HepG2 (cell line): ENCODE results near the gene MB.

Experiments used
- HDAC6 ChIP-seq: fragments of 200-600 bp; sonication (generic); IDR thresholded peaks from 2 replicates; pipeline ENCODE4 v1.7.0; 2017; ENCODE audit warnings: mild to moderate bottlenecking, antibody characterized with exemption, low read length, low read depth
- MYC ChIP-seq: sonication (generic); formaldehyde crosslinking; IDR thresholded peaks from 2 replicates; pipeline ENCODE4 v1.9.0; 2021; ENCODE audit warnings: missing genetic modification reagents, borderline replicate concordance
- NFRKB ChIP-seq: fragments of 450-650 bp; IDR thresholded peaks from 2 replicates; pipeline ENCODE4 v1.6.1; 2017
- RFX5 ChIP-seq: IDR thresholded peaks from 2 replicates; pipeline ENCODE4 v1.6.1; 2011; ENCODE audit warnings: low read depth, low read length, improper control_type of control experiment
- TCF7 ChIP-seq: sonication (generic); IDR thresholded peaks from 2 replicates; pipeline ENCODE4 v1.6.1; 2016; ENCODE audit warnings: antibody characterized with exemption, low read depth
- XRCC5 ChIP-seq: fragments of 200-400 bp; formaldehyde crosslinking; optimal IDR thresholded peaks from 2 replicates; pipeline ENCODE3; 2017; ENCODE audit warnings: mild to moderate bottlenecking, low read length
- TF ChIP-seq, protein P1 (sequence below), 2 experiments: sonication (generic) in 1 of 2; formaldehyde crosslinking in 1 of 2; IDR thresholded peaks; 2 replicates each; pipeline versions ENCODE4 v1.5.1 to v1.6.1; 2011 to 2020; ENCODE audit warnings: borderline replicate concordance in 1 of 2, low read depth in 1 of 2, low read length in 1 of 2, mild to moderate bottlenecking in 1 of 2, missing genetic modification reagents in 1 of 2, moderate library complexity in 1 of 2
- TF ChIP-seq, protein P2 (sequence below), 2 experiments: IDR thresholded peaks; 2 replicates each; pipeline ENCODE4 v1.6.1; 2011 to 2012; ENCODE audit warnings: low read length in 2 of 2, borderline replicate concordance in 1 of 2, low read depth in 1 of 2, mild to moderate bottlenecking in 1 of 2, moderate library complexity in 1 of 2
- TF ChIP-seq, protein P3 (sequence below): sonication (generic); formaldehyde crosslinking; IDR thresholded peaks from 2 replicates; pipeline ENCODE4 v1.5.0; 2020; ENCODE audit warnings: mild to moderate bottlenecking, missing genetic modification reagents, moderate library complexity
- TF ChIP-seq, protein P4 (sequence below): sonication (generic); formaldehyde crosslinking; IDR thresholded peaks from one replicate; pipeline ENCODE4 v1.5.1; 2020; ENCODE audit warnings: mild to moderate bottlenecking, missing genetic modification reagents; ENCODE audit errors: not compliant biosample characterization
- TF ChIP-seq, protein P5 (sequence below): sonication (generic); formaldehyde crosslinking; IDR thresholded peaks from 2 replicates; pipeline ENCODE4 v1.4.0; 2020; ENCODE audit warnings: missing genetic modification reagents, borderline replicate concordance

DNA sequence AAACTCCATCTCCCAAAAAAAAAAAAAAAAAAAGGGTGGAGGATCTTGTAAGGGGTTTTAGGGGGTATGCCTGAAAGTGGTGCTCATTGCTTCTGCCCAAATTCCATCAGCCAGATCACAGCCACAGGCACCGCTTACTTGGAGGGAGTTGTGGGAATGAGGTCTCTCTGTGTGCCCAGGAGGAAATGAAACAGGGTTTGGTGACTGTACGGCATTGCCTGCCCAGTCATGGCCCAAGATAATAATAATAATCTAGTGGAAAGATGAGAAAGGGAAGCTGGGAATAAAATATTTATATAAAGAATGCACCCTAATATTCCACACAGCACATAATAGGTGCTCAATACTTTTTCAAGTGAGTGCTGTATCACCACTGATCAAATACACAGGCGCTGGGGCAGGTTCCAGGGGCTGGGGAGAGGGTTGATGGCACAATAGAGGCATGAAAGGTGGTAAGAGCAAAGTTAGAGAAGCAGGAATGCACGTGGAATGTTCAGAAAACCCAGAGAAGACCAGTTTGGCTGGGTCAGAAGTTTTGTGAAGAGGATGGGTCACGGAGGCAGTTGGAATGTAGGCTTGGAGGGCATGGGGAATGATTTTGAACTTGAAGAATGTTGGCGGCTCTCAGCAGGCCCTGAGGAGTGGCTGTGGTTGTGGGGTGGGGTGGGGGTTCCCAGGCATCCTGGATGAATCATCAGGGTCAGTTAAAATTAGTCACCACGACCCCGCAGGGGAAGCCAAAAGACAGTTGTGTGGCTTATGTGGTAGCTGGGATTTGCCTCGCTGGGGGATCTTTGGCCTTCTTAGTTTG is 12.5 kb upstream of the MB start:
- TF ChIP-seq XRCC5 (no peak), RFX5 (no peak), NFRKB (no peak), HDAC6 (no peak), MYC (CRISPR knock-in tag) (no peak), TCF7 (no peak)
- TF ChIP-seq, protein P1, sequence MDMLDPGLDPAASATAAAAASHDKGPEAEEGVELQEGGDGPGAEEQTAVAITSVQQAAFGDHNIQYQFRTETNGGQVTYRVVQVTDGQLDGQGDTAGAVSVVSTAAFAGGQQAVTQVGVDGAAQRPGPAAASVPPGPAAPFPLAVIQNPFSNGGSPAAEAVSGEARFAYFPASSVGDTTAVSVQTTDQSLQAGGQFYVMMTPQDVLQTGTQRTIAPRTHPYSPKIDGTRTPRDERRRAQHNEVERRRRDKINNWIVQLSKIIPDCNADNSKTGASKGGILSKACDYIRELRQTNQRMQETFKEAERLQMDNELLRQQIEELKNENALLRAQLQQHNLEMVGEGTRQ (IDR thresholded peaks at IDR 0.05; ENCODE audit: low read depth, low read length), result no peak
- TF ChIP-seq, protein P1 (CRISPR knock-in tag; IDR thresholded peaks at IDR 0.05; ENCODE audit: borderline replicate concordance), result no peak
- TF ChIP-seq, protein P2, sequence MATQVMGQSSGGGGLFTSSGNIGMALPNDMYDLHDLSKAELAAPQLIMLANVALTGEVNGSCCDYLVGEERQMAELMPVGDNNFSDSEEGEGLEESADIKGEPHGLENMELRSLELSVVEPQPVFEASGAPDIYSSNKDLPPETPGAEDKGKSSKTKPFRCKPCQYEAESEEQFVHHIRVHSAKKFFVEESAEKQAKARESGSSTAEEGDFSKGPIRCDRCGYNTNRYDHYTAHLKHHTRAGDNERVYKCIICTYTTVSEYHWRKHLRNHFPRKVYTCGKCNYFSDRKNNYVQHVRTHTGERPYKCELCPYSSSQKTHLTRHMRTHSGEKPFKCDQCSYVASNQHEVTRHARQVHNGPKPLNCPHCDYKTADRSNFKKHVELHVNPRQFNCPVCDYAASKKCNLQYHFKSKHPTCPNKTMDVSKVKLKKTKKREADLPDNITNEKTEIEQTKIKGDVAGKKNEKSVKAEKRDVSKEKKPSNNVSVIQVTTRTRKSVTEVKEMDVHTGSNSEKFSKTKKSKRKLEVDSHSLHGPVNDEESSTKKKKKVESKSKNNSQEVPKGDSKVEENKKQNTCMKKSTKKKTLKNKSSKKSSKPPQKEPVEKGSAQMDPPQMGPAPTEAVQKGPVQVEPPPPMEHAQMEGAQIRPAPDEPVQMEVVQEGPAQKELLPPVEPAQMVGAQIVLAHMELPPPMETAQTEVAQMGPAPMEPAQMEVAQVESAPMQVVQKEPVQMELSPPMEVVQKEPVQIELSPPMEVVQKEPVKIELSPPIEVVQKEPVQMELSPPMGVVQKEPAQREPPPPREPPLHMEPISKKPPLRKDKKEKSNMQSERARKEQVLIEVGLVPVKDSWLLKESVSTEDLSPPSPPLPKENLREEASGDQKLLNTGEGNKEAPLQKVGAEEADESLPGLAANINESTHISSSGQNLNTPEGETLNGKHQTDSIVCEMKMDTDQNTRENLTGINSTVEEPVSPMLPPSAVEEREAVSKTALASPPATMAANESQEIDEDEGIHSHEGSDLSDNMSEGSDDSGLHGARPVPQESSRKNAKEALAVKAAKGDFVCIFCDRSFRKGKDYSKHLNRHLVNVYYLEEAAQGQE (IDR thresholded peaks at IDR 0.05; ENCODE audit: borderline replicate concordance in 1 of 2, low read depth in 1 of 2, low read length in 2 of 2), result no peak
- TF ChIP-seq, protein P3, sequence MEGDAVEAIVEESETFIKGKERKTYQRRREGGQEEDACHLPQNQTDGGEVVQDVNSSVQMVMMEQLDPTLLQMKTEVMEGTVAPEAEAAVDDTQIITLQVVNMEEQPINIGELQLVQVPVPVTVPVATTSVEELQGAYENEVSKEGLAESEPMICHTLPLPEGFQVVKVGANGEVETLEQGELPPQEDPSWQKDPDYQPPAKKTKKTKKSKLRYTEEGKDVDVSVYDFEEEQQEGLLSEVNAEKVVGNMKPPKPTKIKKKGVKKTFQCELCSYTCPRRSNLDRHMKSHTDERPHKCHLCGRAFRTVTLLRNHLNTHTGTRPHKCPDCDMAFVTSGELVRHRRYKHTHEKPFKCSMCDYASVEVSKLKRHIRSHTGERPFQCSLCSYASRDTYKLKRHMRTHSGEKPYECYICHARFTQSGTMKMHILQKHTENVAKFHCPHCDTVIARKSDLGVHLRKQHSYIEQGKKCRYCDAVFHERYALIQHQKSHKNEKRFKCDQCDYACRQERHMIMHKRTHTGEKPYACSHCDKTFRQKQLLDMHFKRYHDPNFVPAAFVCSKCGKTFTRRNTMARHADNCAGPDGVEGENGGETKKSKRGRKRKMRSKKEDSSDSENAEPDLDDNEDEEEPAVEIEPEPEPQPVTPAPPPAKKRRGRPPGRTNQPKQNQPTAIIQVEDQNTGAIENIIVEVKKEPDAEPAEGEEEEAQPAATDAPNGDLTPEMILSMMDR, result no peak
- TF ChIP-seq, protein P4, sequence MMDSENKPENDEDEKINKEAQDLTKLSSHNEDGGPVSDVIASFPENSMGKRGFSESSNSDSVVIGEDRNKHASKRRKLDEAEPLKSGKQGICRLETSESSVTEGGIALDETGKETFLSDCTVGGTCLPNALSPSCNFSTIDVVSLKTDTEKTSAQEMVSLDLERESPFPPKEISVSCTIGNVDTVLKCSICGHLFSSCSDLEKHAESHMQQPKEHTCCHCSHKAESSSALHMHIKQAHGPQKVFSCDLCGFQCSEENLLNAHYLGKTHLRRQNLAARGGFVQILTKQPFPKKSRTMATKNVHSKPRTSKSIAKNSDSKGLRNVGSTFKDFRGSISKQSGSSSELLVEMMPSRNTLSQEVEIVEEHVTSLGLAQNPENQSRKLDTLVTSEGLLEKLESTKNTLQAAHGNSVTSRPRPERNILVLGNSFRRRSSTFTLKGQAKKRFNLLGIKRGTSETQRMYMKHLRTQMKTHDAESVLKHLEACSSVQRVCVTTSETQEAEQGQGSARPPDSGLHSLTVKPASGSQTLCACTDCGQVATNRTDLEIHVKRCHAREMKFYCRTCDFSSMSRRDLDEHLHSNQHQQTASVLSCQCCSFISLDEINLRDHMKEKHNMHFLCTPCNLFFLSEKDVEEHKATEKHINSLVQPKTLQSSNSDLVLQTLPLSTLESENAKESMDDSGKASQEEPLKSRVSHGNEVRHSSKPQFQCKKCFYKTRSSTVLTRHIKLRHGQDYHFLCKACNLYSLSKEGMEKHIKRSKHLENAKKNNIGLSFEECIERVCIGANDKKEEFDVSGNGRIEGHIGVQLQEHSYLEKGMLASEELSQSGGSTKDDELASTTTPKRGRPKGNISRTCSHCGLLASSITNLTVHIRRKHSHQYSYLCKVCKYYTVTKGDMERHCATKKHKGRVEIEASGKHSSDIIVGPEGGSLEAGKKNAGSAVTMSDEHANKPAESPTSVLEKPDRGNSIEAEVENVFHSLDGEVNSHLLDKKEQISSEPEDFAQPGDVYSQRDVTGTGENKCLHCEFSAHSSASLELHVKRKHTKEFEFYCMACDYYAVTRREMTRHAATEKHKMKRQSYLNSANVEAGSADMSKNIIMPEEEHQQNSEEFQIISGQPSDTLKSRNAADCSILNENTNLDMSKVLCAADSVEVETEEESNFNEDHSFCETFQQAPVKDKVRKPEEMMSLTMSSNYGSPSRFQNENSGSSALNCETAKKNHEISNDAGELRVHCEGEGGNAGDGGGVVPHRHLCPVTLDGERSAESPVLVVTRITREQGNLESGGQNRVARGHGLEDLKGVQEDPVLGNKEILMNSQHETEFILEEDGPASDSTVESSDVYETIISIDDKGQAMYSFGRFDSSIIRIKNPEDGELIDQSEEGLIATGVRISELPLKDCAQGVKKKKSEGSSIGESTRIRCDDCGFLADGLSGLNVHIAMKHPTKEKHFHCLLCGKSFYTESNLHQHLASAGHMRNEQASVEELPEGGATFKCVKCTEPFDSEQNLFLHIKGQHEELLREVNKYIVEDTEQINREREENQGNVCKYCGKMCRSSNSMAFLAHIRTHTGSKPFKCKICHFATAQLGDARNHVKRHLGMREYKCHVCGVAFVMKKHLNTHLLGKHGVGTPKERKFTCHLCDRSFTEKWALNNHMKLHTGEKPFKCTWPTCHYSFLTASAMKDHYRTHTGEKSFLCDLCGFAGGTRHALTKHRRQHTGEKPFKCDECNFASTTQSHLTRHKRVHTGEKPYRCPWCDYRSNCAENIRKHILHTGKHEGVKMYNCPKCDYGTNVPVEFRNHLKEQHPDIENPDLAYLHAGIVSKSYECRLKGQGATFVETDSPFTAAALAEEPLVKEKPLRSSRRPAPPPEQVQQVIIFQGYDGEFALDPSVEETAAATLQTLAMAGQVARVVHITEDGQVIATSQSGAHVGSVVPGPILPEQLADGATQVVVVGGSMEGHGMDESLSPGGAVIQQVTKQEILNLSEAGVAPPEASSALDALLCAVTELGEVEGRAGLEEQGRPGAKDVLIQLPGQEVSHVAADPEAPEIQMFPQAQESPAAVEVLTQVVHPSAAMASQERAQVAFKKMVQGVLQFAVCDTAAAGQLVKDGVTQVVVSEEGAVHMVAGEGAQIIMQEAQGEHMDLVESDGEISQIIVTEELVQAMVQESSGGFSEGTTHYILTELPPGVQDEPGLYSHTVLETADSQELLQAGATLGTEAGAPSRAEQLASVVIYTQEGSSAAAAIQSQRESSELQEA, result no peak
- TF ChIP-seq, protein P5, sequence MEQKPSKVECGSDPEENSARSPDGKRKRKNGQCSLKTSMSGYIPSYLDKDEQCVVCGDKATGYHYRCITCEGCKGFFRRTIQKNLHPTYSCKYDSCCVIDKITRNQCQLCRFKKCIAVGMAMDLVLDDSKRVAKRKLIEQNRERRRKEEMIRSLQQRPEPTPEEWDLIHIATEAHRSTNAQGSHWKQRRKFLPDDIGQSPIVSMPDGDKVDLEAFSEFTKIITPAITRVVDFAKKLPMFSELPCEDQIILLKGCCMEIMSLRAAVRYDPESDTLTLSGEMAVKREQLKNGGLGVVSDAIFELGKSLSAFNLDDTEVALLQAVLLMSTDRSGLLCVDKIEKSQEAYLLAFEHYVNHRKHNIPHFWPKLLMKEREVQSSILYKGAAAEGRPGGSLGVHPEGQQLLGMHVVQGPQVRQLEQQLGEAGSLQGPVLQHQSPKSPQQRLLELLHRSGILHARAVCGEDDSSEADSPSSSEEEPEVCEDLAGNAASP (CRISPR knock-in tag), result no peak
